K562 (cell line): ENCODE measurements around the gene TM9SF4. TPM values are rescaled to one million over a fixed set of nuclear protein-coding genes. Genes with fewer than 3 reads are reported as not detected.

ENCODE experiments used
- NR1H2 ChIP-seq: sonication (generic); formaldehyde crosslinking; IDR thresholded peaks from 2 replicates; pipeline ENCODE4 v1.4.0; 2020; ENCODE audit warnings: mild to moderate bottlenecking, missing genetic modification reagents
- PML ChIP-seq: IDR thresholded peaks from 2 replicates; pipeline ENCODE4 v1.6.1; 2012; ENCODE audit warnings: low read length, inconsistent platforms
- RBM22 ChIP-seq: fragments of 200-400 bp; formaldehyde crosslinking; IDR thresholded peaks from 2 replicates; pipeline ENCODE4 v1.6.1; 2018; ENCODE audit warnings: low read length, low read depth; ENCODE audit not compliant: poor library complexity, severe bottlenecking
- SLC30A9 ChIP-seq: fragments of 250-450 bp; sonication (Bioruptor Pico); IDR thresholded peaks from 2 replicates; pipeline ENCODE4 v1.8.0; 2022; ENCODE audit warnings: mild to moderate bottlenecking, moderate library complexity
- TAL1 ChIP-seq: fragments of 450-650 bp; IDR thresholded peaks from 2 replicates; pipeline ENCODE4 v1.6.1; 2016; ENCODE audit warnings: mild to moderate bottlenecking
- ZNF274 ChIP-seq: IDR thresholded peaks from 2 replicates; pipeline ENCODE4 v1.6.1; 2011; ENCODE audit warnings: low read depth, mild to moderate bottlenecking, low read length, moderate library complexity, borderline replicate concordance
- polyA plus RNA-seq, 8 experiments: library from polyadenylated mRNA; depleted of rRNA in 4 of 8; stranded (reverse) in 5 of 8; unstranded in 3 of 8; fragments of >200 nt; fragmentation: Nextera tagmentation in 2 of 8; fragmentation: Illumina TruSeq in 1 of 8; extraction: Ambion mirVana in 2 of 8; extraction: Trizol in 1 of 8; gene quantifications; 2 replicates each; pipeline versions ENCODE4 v1.2.1 to v1.2.3, GENCODE V29; 2011 to 2014; ENCODE audit warnings: inconsistent platforms in 1 of 8, missing spikeins in 1 of 8
- total RNA-seq, 7 experiments: library from RNA; depleted of rRNA in 6 of 7; stranded (reverse); fragments of >200 nt in 6 of 7; fragmentation: Illumina TruSeq in 2 of 7; extraction: Trizol in 2 of 7; gene quantifications; 2 replicates each; pipeline versions ENCODE4 v1.2.1 to v1.2.3, GENCODE V29; 2011 to 2021; ENCODE audit warnings: low replicate concordance in 1 of 7
- TF ChIP-seq, protein P1 (sequence below): fragments of 450-650 bp; IDR thresholded peaks from 2 replicates; pipeline ENCODE4 v1.6.1; 2016; ENCODE audit warnings: mild to moderate bottlenecking, moderate library complexity
- TF ChIP-seq, protein P2 (sequence below): sonication (generic); formaldehyde crosslinking; IDR thresholded peaks from 2 replicates; pipeline ENCODE4 v1.8.1; 2023; ENCODE audit warnings: mild to moderate bottlenecking, missing genetic modification reagents
- TF ChIP-seq, protein P3 (sequence below): fragments of 250-450 bp; sonication (Bioruptor Pico); IDR thresholded peaks from 2 replicates; pipeline ENCODE4 v1.9.0; 2021; ENCODE audit warnings: mild to moderate bottlenecking, inconsistent platforms

Gene TM9SF4
- total and polyA plus RNA-seq, 9 of the 15 experiments (the other 6 are each of a cell fraction or from before 2014, with no cell fraction given), result 14.5 to 46.3 (median 26.9) TPM

DNA sequence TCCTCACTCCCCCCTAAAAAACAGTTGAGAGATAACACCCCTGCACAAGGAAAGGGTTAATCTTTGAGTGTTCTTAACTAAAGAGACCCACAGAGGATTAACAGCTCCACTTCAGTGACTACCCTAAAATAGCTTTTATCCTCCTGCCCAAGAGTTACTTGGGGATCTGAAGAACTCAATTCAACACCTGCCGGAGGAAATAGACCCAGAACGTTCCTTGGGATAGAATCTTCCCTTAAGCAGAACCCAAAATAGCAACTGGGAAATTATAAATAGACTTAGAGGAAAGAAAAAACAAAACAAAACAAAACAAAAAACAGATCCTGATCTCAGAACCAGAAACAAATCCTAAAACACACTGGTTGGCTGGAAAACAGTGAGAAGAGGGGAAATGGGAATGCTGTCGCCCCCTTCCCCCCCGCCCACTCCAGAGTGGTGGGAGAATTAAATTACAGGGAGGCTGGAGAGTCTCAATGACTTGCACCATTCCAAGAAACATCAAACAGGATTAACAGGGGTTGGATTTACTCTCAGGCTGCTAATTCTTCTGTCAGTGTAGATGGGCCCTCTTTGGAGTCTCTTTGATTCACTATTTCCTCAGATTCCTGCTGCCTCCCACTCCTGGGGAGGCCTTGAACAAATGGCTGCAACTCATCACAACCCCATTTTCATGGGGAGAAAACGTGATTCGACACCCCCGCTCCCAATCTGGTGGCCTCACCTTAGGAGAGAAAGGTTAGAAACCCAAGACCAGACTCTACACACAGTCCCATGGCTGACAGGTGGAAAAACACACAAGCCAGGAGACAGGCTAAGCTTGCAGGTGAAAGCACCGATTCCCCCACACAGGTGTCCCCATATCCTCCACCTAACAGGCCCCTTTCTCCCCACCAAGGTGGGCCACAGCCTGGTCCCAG lies 96.6 kb downstream of the TM9SF4 start (continued):
- TF ChIP-seq, protein P1, sequence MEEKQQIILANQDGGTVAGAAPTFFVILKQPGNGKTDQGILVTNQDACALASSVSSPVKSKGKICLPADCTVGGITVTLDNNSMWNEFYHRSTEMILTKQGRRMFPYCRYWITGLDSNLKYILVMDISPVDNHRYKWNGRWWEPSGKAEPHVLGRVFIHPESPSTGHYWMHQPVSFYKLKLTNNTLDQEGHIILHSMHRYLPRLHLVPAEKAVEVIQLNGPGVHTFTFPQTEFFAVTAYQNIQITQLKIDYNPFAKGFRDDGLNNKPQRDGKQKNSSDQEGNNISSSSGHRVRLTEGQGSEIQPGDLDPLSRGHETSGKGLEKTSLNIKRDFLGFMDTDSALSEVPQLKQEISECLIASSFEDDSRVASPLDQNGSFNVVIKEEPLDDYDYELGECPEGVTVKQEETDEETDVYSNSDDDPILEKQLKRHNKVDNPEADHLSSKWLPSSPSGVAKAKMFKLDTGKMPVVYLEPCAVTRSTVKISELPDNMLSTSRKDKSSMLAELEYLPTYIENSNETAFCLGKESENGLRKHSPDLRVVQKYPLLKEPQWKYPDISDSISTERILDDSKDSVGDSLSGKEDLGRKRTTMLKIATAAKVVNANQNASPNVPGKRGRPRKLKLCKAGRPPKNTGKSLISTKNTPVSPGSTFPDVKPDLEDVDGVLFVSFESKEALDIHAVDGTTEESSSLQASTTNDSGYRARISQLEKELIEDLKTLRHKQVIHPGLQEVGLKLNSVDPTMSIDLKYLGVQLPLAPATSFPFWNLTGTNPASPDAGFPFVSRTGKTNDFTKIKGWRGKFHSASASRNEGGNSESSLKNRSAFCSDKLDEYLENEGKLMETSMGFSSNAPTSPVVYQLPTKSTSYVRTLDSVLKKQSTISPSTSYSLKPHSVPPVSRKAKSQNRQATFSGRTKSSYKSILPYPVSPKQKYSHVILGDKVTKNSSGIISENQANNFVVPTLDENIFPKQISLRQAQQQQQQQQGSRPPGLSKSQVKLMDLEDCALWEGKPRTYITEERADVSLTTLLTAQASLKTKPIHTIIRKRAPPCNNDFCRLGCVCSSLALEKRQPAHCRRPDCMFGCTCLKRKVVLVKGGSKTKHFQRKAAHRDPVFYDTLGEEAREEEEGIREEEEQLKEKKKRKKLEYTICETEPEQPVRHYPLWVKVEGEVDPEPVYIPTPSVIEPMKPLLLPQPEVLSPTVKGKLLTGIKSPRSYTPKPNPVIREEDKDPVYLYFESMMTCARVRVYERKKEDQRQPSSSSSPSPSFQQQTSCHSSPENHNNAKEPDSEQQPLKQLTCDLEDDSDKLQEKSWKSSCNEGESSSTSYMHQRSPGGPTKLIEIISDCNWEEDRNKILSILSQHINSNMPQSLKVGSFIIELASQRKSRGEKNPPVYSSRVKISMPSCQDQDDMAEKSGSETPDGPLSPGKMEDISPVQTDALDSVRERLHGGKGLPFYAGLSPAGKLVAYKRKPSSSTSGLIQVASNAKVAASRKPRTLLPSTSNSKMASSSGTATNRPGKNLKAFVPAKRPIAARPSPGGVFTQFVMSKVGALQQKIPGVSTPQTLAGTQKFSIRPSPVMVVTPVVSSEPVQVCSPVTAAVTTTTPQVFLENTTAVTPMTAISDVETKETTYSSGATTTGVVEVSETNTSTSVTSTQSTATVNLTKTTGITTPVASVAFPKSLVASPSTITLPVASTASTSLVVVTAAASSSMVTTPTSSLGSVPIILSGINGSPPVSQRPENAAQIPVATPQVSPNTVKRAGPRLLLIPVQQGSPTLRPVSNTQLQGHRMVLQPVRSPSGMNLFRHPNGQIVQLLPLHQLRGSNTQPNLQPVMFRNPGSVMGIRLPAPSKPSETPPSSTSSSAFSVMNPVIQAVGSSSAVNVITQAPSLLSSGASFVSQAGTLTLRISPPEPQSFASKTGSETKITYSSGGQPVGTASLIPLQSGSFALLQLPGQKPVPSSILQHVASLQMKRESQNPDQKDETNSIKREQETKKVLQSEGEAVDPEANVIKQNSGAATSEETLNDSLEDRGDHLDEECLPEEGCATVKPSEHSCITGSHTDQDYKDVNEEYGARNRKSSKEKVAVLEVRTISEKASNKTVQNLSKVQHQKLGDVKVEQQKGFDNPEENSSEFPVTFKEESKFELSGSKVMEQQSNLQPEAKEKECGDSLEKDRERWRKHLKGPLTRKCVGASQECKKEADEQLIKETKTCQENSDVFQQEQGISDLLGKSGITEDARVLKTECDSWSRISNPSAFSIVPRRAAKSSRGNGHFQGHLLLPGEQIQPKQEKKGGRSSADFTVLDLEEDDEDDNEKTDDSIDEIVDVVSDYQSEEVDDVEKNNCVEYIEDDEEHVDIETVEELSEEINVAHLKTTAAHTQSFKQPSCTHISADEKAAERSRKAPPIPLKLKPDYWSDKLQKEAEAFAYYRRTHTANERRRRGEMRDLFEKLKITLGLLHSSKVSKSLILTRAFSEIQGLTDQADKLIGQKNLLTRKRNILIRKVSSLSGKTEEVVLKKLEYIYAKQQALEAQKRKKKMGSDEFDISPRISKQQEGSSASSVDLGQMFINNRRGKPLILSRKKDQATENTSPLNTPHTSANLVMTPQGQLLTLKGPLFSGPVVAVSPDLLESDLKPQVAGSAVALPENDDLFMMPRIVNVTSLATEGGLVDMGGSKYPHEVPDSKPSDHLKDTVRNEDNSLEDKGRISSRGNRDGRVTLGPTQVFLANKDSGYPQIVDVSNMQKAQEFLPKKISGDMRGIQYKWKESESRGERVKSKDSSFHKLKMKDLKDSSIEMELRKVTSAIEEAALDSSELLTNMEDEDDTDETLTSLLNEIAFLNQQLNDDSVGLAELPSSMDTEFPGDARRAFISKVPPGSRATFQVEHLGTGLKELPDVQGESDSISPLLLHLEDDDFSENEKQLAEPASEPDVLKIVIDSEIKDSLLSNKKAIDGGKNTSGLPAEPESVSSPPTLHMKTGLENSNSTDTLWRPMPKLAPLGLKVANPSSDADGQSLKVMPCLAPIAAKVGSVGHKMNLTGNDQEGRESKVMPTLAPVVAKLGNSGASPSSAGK, result no peak
- no peak for TF ChIP-seq RBM22
- TF ChIP-seq, protein P2, sequence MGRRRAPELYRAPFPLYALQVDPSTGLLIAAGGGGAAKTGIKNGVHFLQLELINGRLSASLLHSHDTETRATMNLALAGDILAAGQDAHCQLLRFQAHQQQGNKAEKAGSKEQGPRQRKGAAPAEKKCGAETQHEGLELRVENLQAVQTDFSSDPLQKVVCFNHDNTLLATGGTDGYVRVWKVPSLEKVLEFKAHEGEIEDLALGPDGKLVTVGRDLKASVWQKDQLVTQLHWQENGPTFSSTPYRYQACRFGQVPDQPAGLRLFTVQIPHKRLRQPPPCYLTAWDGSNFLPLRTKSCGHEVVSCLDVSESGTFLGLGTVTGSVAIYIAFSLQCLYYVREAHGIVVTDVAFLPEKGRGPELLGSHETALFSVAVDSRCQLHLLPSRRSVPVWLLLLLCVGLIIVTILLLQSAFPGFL, result 0 out of 2 replicates have a peak, but pooled peaks have one; percentile 33
- TF ChIP-seq SLC30A9 (CRISPR knock-in tag), result no peak
- TF ChIP-seq NR1H2 (CRISPR knock-in tag), result no peak
- TF ChIP-seq ZNF274, result no peak
- 0 out of 2 replicates have a peak, but pooled peaks have one; percentile 23 for TF ChIP-seq PML
- TF ChIP-seq, protein P3, sequence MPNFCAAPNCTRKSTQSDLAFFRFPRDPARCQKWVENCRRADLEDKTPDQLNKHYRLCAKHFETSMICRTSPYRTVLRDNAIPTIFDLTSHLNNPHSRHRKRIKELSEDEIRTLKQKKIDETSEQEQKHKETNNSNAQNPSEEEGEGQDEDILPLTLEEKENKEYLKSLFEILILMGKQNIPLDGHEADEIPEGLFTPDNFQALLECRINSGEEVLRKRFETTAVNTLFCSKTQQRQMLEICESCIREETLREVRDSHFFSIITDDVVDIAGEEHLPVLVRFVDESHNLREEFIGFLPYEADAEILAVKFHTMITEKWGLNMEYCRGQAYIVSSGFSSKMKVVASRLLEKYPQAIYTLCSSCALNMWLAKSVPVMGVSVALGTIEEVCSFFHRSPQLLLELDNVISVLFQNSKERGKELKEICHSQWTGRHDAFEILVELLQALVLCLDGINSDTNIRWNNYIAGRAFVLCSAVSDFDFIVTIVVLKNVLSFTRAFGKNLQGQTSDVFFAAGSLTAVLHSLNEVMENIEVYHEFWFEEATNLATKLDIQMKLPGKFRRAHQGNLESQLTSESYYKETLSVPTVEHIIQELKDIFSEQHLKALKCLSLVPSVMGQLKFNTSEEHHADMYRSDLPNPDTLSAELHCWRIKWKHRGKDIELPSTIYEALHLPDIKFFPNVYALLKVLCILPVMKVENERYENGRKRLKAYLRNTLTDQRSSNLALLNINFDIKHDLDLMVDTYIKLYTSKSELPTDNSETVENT (CRISPR knock-in tag), result no peak
- TF ChIP-seq TAL1, result 0 out of 2 replicates have a peak, but pooled peaks have one; percentile 1
- TF ChIP-seq, all 486 proteins: peak for 6
